ENCODE measurements around the gene ZNF763.
"Not testable (repeated sequence)": the region's sequence is repeated elsewhere in the genome, so short reads cannot be mapped to it uniquely, and the experiment has no call there.

ZNF763 gene

GRCh38 chr19:11973019-11973810, 8.4 kb downstream of the ZNF763 start:
- DNase-seq = no peak

DNA sequence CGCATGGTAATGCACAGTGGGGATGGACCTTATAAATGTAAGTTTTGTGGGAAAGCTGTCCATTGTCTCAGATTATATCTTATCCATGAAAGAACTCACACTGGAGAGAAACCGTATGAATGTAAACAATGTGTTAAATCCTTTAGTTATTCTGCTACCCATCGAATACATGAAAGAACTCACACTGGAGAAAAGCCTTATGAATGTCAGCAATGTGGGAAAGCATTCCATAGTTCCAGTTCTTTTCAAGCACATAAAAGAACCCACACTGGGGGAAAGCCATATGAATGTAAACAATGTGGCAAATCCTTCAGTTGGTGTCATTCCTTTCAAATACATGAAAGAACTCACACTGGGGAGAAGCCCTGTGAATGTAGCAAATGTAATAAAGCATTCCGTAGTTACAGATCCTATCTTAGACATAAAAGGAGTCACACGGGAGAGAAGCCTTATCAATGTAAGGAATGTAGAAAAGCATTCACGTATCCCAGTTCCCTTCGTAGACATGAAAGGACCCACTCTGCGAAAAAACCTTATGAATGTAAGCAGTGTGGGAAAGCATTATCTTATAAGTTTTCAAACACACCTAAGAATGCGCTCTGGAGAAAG, 13.8 kb downstream of the ZNF763 start:
- DNase-seq = no peak

GRCh38 chr19:11979527-11979926, 14.7 kb downstream of the ZNF763 start:
- no peak for DNase-seq

- DNase-seq = no peak
These were observed 17.7 kb downstream of the ZNF763 start for GRCh38 chr19:11982526-11982925.

DNA sequence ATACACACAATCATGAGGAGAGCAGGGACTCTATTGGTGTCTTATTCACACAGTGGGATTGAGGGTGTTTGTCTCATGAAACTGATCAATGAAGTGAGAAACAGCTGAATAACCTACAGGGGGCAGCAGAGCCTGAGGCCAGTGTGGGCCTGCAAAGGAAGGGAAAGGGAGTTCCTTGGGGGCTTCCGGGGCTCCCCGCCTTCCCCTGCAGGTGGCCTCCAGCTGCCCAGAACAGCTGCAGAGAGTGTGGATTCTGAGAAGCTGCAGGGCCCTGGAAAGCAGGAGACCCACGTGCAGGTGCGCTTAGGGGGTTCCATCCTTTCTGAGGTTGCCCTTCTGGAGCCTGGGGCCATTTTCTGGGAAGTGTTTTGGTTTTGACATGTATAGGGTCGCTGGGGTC, 20.1 kb downstream of the ZNF763 start:
- no peak for DNase-seq

DNA sequence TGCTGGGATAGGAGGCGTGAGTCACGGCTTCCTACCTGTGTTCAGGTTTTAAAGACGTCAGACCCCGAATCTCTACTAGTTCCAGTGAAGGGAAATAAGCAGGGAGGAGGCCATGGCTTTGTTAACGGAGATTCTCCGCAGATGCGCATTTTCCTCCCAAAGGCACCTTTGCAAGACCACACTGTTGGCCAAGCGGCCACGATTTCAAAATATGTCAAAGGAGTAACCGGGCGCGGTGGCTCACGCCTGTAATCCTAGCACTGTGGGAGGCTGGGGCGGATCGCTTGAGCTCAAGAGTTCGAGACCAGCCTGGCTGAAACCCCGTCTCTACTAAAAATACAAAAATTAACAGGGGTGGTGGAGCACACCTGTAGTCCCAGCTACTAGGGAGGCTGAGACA, 21.9 kb downstream of the ZNF763 start:
- DNase-seq = no peak

- DNase-seq = peak; percentile 89
These were observed 22.8 kb downstream of the ZNF763 start for GRCh38 chr19:11987405-11988281.

DNA sequence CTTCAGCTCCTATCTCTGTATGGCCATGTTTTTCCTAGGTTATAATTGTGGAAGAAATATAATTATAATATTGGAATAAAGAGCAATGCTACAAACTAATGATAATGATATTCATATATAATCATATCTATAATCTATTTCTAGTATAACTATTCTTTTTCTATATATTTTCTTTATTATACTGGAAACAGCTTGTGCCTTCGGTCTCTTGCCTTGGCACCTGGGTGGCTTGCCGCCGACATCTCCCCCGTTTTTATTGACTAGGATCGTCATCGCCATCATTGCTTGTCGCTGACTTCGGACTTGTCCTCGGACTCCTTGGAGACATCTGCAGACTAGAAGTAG, 24.2 kb downstream of the ZNF763 start:
- DNase-seq = no peak

GRCh38 chr19:11991921-11992320, 27.1 kb downstream of the ZNF763 start:
- not testable (repeated sequence) for DNase-seq

- no peak for DNase-seq
These were observed 30.3 kb downstream of the ZNF763 start for GRCh38 chr19:11995174-11995573.

DNA sequence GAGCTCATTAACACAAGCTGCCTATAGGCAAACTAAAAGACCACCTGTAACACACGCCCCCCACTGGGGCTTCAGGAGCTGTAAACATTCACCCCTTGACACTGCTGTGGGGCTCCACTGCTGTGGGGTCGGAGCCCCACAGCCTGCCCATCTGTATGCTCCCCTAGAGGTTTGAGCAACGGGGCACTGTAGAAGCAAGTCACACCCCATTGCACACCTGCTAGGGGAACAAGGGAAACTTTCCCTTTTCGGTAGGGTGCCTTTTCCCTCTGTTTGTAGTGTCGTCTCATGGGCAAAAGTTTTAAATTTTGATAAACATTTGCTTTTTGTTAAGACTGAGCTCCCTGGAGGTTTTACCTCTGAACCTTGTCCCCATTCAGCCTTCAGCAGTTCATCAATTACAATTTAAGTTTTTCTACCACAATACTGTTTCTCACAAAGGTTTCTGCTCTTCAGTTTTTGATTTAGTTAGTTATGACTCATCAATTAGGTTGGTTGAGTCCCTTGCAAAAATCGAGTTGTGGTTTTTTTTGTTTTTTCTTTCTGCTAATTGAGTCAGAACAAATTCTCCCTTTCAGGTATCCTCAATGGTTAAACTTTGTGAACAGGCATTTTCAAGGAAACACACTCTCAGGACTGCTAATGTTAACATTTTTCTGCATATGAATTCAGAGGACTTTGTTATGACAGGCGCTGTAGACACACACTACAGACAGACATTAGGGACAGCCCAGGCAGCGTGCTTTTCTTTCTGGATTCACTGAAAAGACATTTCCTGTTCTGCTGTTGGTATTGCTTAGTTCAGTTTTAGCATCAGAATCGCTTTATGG, 35.5 kb downstream of the ZNF763 start:
- no peak for DNase-seq

GRCh38 chr19:12015015-12015752, 50.3 kb downstream of the ZNF763 start:
- DNase-seq = no peak

- DNase-seq = no peak
These were observed 50.9 kb downstream of the ZNF763 start for GRCh38 chr19:12015753-12016116.

All from NCI-H1092 (cell line).